Neural cell (in vitro differentiated cells): Measurements from ENCODE around the gene MED27. TPM values are rescaled to one million over a fixed set of nuclear protein-coding genes. Genes with fewer than 3 reads are reported as not detected.

Experiments
- H2AFZ ChIP-seq: fragments of 200-600, 300-800 bp; sonication (generic), shearing (Covaris generic); 2 replicates; pipeline ENCODE4 v1.6.0; 2014; ENCODE audit warnings: low read depth, mild to moderate bottlenecking, antibody characterized with exemption, low read length, moderate library complexity
- H3F3A ChIP-seq: fragments of 200-600 bp; shearing (Covaris generic); 2 replicates; pipeline ENCODE4 v1.6.1; 2016; ENCODE audit warnings: mild to moderate bottlenecking, moderate library complexity, mixed read lengths, antibody characterized with exemption, low read length; ENCODE audit not compliant: insufficient read depth, poor library complexity, severe bottlenecking
- H3K27ac ChIP-seq: fragments of 200-600, 300-800 bp; sonication (generic), shearing (Covaris generic); 2 replicates; pipeline ENCODE4 v1.5.1; 2014; ENCODE audit warnings: mild to moderate bottlenecking, low read length, moderate library complexity
- H3K27me3 ChIP-seq: fragments of 300-800, 200-600 bp; sonication (generic), shearing (Covaris generic); 2 replicates; pipeline ENCODE4 v1.6.0; 2014; ENCODE audit warnings: mild to moderate bottlenecking, low read depth, low read length, moderate library complexity; ENCODE audit not compliant: insufficient read depth
- H3K36me3 ChIP-seq: fragments of 300-800, 200-600 bp; sonication (generic), shearing (Covaris generic); 2 replicates; pipeline ENCODE4 v1.5.1; 2014; ENCODE audit warnings: mild to moderate bottlenecking, antibody characterized with exemption, low read length, moderate library complexity; ENCODE audit not compliant: insufficient read depth
- H3K4me2 ChIP-seq: fragments of 300-800, 200-600 bp; sonication (generic), shearing (Covaris generic); 2 replicates; pipeline ENCODE4 v1.6.0; 2014; ENCODE audit warnings: mild to moderate bottlenecking, low read length
- H3K4me3 ChIP-seq: fragments of 300-800, 200-600 bp; sonication (generic), shearing (Covaris generic); 2 replicates; pipeline ENCODE4 v1.5.1; 2014; ENCODE audit warnings: mild to moderate bottlenecking, low read length, moderate library complexity
- H3K79me2 ChIP-seq: fragments of 200-600 bp; shearing (Covaris generic); replicated peaks from 2 replicates; pipeline ENCODE4 v1.6.0; 2014; ENCODE audit warnings: mild to moderate bottlenecking, low read length, moderate library complexity; ENCODE audit not compliant: insufficient read depth
- H3K9ac ChIP-seq: fragments of 300-800, 200-600 bp; sonication (generic), shearing (Covaris generic); 2 replicates; pipeline ENCODE4 v1.6.1; 2016; ENCODE audit warnings: mild to moderate bottlenecking, low read length, mixed read lengths
- H3K9me2 ChIP-seq: fragments of 200-600 bp; shearing (Covaris generic); 2 replicates; pipeline ENCODE4 v1.6.1; 2016; ENCODE audit warnings: mild to moderate bottlenecking, low read length, mixed read lengths; ENCODE audit not compliant: insufficient read depth
- H3K9me3 ChIP-seq: fragments of 200-600, 300-800 bp; sonication (generic), shearing (Covaris generic); 2 replicates; pipeline ENCODE4 v1.6.1; 2016; ENCODE audit warnings: mild to moderate bottlenecking, mixed run types, low read length, moderate library complexity, mixed read lengths
- H4K20me1 ChIP-seq: fragments of 200-600 bp; shearing (Covaris generic); 2 replicates; pipeline ENCODE4 v1.6.1; 2016; ENCODE audit warnings: mild to moderate bottlenecking, mixed run types; ENCODE audit not compliant: insufficient read depth
- CTCF ChIP-seq: fragments of 450-650 bp; IDR thresholded peaks from 2 replicates; pipeline ENCODE4 v1.5.1; 2014; ENCODE audit warnings: antibody characterized with exemption, mild to moderate bottlenecking, moderate library complexity; ENCODE audit not compliant: poor library complexity, severe bottlenecking
- EP300 ChIP-seq: fragments of 450-650 bp; conservative IDR thresholded peaks from 2 replicates; pipeline ENCODE4 v1.6.1; 2014; ENCODE audit warnings: antibody characterized with exemption, mild to moderate bottlenecking, moderate library complexity; ENCODE audit not compliant: poor library complexity, severe bottlenecking
- EZH2 ChIP-seq: fragments of 200-600, 300-800 bp; shearing (Covaris generic), sonication (generic); IDR thresholded peaks from 2 replicates; pipeline ENCODE4 v1.6.1; 2014; ENCODE audit warnings: antibody characterized with exemption, low read length, borderline replicate concordance, mild to moderate bottlenecking; ENCODE audit not compliant: insufficient read depth, poor library complexity, severe bottlenecking
- MXI1 ChIP-seq: fragments of 450-650 bp; conservative IDR thresholded peaks from 2 replicates; pipeline ENCODE4 v1.6.1; 2014; ENCODE audit warnings: antibody characterized with exemption, mild to moderate bottlenecking; ENCODE audit not compliant: poor library complexity, severe bottlenecking
- POLR2AphosphoS5 ChIP-seq: IDR thresholded peaks from 2 replicates; pipeline ENCODE4 v1.6.1; 2012
- RAD21 ChIP-seq: fragments of 450-650 bp; conservative IDR thresholded peaks from 2 replicates; pipeline ENCODE4 v1.6.1; 2014; ENCODE audit warnings: antibody characterized with exemption, mild to moderate bottlenecking, moderate library complexity
- REST ChIP-seq: IDR thresholded peaks from 2 replicates; pipeline ENCODE4 v1.6.1; 2012; ENCODE audit warnings: borderline replicate concordance
- SMC3 ChIP-seq: fragments of 450-650 bp; conservative IDR thresholded peaks from 2 replicates; pipeline ENCODE4 v1.6.1; 2014; ENCODE audit warnings: antibody characterized with exemption, mild to moderate bottlenecking, moderate library complexity; ENCODE audit not compliant: poor library complexity
- TAF1 ChIP-seq: IDR thresholded peaks from 2 replicates; pipeline ENCODE4 v1.6.1; 2012; ENCODE audit warnings: low read depth
- polyA plus RNA-seq: library from polyadenylated mRNA; depleted of rRNA; stranded (reverse); fragments of >200 nt; gene quantifications from 2 replicates; pipeline ENCODE4 v1.2.3, GENCODE V29; 2014

Gene MED27
- polyA plus RNA-seq, 1 donor from 2014 or later, result 7.5 TPM

DNA sequence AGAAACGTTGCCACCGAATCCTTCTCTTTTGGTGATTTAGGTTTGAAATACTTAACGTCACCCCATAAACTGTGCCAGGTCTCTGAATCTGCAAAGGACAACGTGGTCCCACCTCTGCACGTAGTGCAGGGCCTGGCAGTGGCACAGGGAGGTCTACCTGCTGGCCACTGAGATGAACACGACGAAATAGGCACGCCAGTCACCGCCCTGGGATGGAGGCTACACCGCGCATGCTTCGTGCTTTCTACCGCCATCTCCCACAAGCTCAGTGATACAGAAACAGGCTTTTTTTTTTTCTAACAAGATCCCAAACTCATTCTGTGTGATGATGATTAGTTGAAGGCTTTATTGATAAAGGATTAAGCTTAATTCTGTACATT, 199.8 kb downstream of the MED27 start:
- no peaks in the 10 kb centered on the region for H3K27me3 ChIP-seq
- no peaks in the 10 kb centered on the region for H3K9me2 ChIP-seq
- H3K79me2 ChIP-seq, result no peaks in the 10 kb centered on the region
- TF ChIP-seq EP300 (no peak), RAD21 (no peak), POLR2AphosphoS5 (no peak), SMC3 (no peak), TAF1 (no peak), MXI1 (no peak), CTCF (no peak), EZH2 (no peak), REST (no peak)
- no peaks in the 10 kb centered on the region for H4K20me1 ChIP-seq
- H3K27ac ChIP-seq, result no peak overlapping the region
- no peaks in the 10 kb centered on the region for H3F3A ChIP-seq
- no peaks in the 10 kb centered on the region for H3K36me3 ChIP-seq
- H3K9ac ChIP-seq, result no peak overlapping the region
- H3K9me3 ChIP-seq, result no peaks in the 10 kb centered on the region
- no peak overlapping the region for H3K4me2 ChIP-seq
- H2AFZ ChIP-seq, result no peak overlapping the region
- no peak overlapping the region for H3K4me3 ChIP-seq

GRCh38 chr9:131879181-131879910, 200.3 kb downstream of the MED27 start:
- no peaks in the 10 kb centered on the region for H4K20me1 ChIP-seq
- no peaks in the 10 kb centered on the region for H3K27me3 ChIP-seq
- H3K4me2 ChIP-seq, result no peak overlapping the region
- H3K9me3 ChIP-seq, result no peaks in the 10 kb centered on the region
- no peaks in the 10 kb centered on the region for H3K79me2 ChIP-seq
- no peak overlapping the region for H3K4me3 ChIP-seq
- no peaks in the 10 kb centered on the region for H3K36me3 ChIP-seq
- no peak overlapping the region for H2AFZ ChIP-seq
- no peaks in the 10 kb centered on the region for H3F3A ChIP-seq
- H3K9ac ChIP-seq, result no peak overlapping the region
- no peaks in the 10 kb centered on the region for H3K9me2 ChIP-seq
- no peak overlapping the region for H3K27ac ChIP-seq
- TF ChIP-seq RAD21 (no peak), SMC3 (no peak), MXI1 (no peak), CTCF (no peak), EP300 (no peak), REST (no peak), EZH2 (no peak), TAF1 (no peak), POLR2AphosphoS5 (no peak)
